Posterior cingulate gyrus (tissue), 11 donors: ENCODE results near the gene ST6GALNAC3.
A peak's percentile ranks its signal among the peaks of the same experiment; 100 is the strongest.

ENCODE experiments used
- DNase-seq, 10 donors: peaks; one replicate each; pipeline versions ENCODE4 v3.0.0 to v3.0.0-alpha.2; 2020 to 2021; ENCODE audit warnings: mixed read lengths in 3 of 10
- intact Hi-C: fragments of 100-400 bp; cut with DNase I; formaldehyde crosslinking; loops from one replicate; pipeline ENCODE4 v1.15.1; 2023

ST6GALNAC3 gene

GRCh38 chr1:76543495-76543894 is 468.9 kb downstream of the ST6GALNAC3 start:
- intact Hi-C loops: no loop called here
- peak in 1 of 10 donors; percentile 63 for DNase-seq

- DNase-seq: peak in 4 of 10 donors; percentile 6 to 78 (median 62)
- intact Hi-C loops: no loop called here
Measured at GRCh38 chr1:76546354-76546933, 471.9 kb downstream of the ST6GALNAC3 start.

GRCh38 chr1:76547916-76548315 is 473.4 kb downstream of the ST6GALNAC3 start:
- no peak for DNase-seq
- intact Hi-C loops: no loop called here

GRCh38 chr1:76548513-76549100 is 474.1 kb downstream of the ST6GALNAC3 start:
- intact Hi-C loops: no loop called here
- no peak for DNase-seq

GRCh38 chr1:76554283-76554682 is 479.7 kb downstream of the ST6GALNAC3 start:
- DNase-seq: no peak
- intact Hi-C loops: no loop called here

- intact Hi-C loops: no loop called here
- DNase-seq: no peak
Measured at GRCh38 chr1:76562292-76562691, 487.7 kb downstream of the ST6GALNAC3 start.

GRCh38 chr1:76568573-76569238 is 494.2 kb downstream of the ST6GALNAC3 start:
- intact Hi-C loops: no loop called here
- DNase-seq: no peak

- DNase-seq: no peak
- intact Hi-C loops: no loop called here
Measured at GRCh38 chr1:76571248-76571647, 496.7 kb downstream of the ST6GALNAC3 start.

- intact Hi-C loops: no loop called here
- no peak for DNase-seq
Measured at GRCh38 chr1:76572229-76572628, 497.7 kb downstream of the ST6GALNAC3 start.

GRCh38 chr1:76576876-76577524 is 502.5 kb downstream of the ST6GALNAC3 start:
- DNase-seq: no peak
- intact Hi-C loops: no loop called here

- intact Hi-C loops: no loop called here
Measured at GRCh38 chr1:76577525-76578185, 503.1 kb downstream of the ST6GALNAC3 start.

GRCh38 chr1:76580206-76580605 is 505.7 kb downstream of the ST6GALNAC3 start:
- no peak for DNase-seq
- intact Hi-C loops: no loop called here

More at GRCh38 chr1:76577525-76578185, 503.1 kb downstream of the ST6GALNAC3 start:
- no peak for DNase-seq

- intact Hi-C loops: no loop called here
- no peak for DNase-seq
Measured at GRCh38 chr1:76581712-76582111, 507.2 kb downstream of the ST6GALNAC3 start.

- DNase-seq: no peak
- intact Hi-C loops: no loop called here
Measured at GRCh38 chr1:76583235-76583868, 508.8 kb downstream of the ST6GALNAC3 start.

- intact Hi-C loops: no loop called here
Measured at GRCh38 chr1:76583875-76584477, 509.4 kb downstream of the ST6GALNAC3 start.

GRCh38 chr1:76585980-76586674 is 511.6 kb downstream of the ST6GALNAC3 start:
- no peak for DNase-seq
- intact Hi-C loops: no loop called here

More at GRCh38 chr1:76583875-76584477, 509.4 kb downstream of the ST6GALNAC3 start:
- no peak for DNase-seq

- peak in 1 of 10 donors; percentile 71 for DNase-seq
Measured at GRCh38 chr1:76587212-76587611, 512.7 kb downstream of the ST6GALNAC3 start.

GRCh38 chr1:76591461-76591860 is 516.9 kb downstream of the ST6GALNAC3 start:
- intact Hi-C loops: no loop called here
- no peak for DNase-seq

More at GRCh38 chr1:76587212-76587611, 512.7 kb downstream of the ST6GALNAC3 start:
- intact Hi-C loops: no loop called here

GRCh38 chr1:76591963-76592362 is 517.4 kb downstream of the ST6GALNAC3 start:
- intact Hi-C loops: no loop called here
- DNase-seq: no peak
